NCI-H1092 treated with DMSO at 0.1 percent for 48 hours (cell line): ENCODE results near the gene LINGO3.

ENCODE experiments used
- DNase-seq: peaks from one replicate; lab custom pipeline; 2025; lab: John Stamatoyannopoulos, UW

Gene LINGO3

DNA sequence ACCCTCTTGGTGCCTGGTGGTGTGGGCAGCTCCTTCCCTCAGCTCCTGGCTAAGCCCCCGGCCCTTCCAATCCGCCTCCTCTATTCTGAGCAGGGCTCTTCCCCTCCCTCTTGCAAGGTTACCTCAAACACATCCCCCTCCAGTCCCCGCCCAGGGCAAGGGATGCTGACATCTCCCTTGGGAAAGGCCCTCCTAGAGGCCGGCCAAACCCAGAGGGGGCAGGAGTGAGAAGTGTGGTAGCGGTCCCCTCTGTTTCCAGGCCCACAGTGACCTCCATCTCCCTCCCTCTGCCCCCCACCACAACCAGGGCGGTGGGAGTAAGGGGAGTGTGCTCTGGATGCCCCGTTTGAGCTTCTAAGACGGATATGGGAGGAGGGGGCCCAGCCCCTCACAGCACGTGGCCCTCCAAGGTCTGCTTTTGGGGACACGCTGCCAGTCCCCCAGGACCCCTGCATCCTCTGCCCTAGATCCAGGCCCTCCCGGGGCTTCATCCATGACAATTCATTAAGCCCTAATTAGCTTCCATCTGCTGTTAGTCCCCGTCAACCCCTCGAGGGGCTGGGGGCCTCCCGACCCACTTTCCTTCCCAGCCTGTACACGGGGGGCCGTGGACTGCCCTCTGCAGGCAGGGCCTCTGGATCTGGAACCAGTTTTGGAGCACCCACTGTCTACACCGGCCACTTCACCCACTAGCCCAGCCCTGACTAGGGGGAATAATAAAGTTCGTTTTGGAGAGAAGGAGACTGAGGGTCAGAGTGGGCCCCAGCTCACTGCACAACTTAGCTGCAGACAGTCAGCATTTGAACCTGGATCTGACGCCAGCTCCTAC, 2.3 kb downstream of the LINGO3 start:
- DNase-seq, result no peak

DNA sequence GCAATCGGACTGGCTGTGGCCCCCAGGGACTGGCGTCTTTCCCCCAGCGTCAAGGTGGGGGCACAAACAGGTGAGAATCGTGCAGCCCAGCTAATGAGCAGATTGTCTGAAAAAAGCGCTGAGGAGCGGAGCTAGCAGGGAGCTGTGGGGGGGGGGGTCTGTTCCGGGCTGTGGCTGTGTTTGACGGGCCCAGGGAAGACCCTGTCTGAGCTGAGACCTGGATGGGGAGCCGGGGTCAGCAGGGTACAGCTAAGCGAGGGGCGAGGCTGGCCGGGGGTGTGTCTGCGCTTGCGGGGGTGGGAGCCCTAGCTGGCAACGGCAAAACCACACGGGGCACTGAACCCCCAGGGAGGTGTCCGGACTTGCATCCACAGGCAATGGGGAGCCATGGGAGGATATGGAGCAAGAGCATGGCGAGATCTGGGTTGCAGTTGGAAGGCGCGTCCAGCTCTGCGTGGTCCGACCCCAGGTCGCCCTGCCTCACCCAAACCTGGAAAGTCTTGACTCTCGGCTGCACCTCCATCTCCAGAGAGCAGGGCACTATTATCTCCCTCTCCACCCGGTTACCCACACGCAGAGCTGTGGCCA, 4.6 kb downstream of the LINGO3 start:
- no peak for DNase-seq

DNA sequence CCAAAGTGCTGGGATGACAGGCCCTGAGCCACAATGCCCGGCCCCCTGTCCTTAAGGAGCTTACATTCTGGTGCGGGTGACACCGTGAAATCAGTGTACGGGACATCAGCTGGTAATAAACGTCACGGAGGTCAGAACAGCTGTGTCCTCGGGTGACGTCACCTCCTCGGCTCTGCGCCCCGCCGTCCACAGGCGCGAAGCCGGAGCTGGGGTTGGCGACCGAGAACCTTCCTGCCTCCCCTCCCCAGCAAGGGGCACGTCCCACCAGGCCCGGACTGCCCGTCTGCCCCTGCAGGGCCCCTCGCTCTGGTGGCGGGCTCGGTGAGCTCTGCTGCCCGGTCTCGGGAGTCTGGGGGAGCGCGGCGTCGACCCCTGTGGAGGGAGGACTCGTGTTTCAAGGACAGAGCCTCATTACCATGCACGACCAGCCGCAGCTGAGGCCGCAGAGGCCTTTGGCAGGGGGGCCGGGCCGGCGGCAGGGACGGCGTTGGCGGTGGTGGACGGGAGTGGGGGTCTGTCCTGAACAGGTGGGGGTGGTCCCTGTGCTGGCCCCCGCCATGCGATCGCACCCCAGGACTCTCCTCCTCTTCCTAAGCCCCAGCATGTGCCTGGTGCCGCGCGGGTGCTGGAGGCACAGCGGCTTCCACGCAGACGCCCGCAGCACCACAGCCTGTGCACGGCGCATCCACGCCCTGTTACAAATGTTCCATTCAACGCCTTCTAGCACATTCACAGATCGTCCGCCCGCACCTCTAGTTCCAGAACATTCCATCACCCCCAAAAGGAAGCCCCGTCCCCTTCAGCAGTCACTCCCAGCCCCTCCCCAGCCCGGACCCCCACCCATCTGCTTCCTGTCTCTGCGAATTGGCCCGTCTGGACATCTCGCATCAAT, 5.4 kb downstream of the LINGO3 start:
- DNase-seq, result no peak

GRCh38 chr19:2300533-2300932, 7.4 kb downstream of the LINGO3 start:
- DNase-seq, result no peak

DNA sequence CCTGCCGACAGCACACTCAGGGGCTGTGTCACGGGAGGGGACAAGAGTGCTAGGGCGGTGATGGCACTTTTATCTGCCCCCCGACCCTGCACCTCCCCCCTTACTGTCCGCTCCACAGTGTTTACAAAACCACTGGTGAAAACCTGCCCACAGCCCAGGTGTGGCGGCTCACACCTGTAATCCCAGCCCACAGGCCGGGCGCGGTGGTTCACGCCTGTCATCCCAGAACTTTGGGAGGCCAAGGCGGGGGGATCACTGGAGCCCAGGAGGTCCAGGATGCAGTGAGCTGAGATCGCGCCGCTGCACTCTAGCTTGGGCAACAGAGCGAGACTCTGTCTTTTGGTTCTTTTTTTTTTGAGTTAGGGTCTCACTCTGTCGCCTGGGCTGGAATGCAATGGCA, 11.8 kb downstream of the LINGO3 start:
- no peak for DNase-seq

- DNase-seq, result no peak
Observed at GRCh38 chr19:2294687-2295335, 13.1 kb downstream of the LINGO3 start.

DNA sequence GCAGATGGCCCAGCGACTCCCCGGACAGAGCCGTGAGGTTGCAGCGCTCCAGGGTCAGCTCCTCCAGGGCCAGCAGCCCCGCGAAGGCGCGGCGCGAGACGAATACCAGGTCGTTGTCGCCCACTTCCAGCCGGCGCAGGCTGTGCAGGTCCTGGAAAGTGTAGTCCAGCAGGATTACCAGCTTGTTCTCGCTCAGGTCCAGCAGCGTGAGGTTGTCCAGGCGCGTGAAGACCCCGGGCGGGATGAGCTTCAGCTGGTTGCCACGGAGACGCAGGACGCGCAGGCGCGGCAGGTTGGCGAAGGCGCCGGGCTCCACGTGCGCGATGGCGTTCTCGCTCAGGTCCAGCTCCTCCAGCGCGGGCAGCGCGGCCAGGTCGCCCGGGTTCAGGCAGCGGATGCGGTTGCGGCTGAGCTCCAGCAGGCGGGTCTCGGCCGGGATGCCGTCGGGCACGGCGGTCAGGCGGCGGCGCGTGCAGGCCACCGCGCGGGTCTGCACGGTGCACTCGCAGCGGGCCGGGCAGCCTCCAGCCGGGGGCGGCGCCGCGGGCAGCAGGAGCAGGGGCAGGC, 16.7 kb downstream of the LINGO3 start:
- DNase-seq, result no peak

GRCh38 chr19:2290441-2291184, 17.3 kb downstream of the LINGO3 start:
- DNase-seq, result no peak

GRCh38 chr19:2289714-2290435, 18.1 kb downstream of the LINGO3 start:
- DNase-seq, result no peak

- DNase-seq, result no peak
Observed at GRCh38 chr19:2288818-2289713, 18.9 kb downstream of the LINGO3 start.

DNA sequence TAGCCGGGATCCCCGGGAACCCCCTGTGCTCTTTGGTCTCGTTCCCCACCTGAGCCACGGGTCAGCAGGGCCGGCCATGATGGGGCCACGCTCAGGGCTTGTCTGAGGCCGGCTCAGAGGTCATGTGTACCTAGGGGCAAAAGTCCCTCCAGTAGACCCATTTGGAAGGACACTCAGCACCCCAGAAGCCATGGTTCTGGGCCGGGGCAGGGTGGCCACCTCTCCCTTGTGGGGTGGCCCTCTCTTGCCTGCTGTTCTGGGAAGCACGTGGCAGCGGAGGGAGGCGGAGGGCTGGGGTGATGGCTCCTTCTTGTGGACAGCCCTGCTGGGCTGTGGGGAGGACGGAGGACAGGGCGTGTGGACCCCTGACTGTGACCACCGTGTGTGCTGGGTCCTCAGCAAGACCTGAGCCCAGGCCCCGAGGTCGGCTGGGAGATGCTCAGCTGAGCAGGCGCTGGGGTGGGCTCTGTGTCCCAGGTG, 19.6 kb downstream of the LINGO3 start:
- DNase-seq, result no peak

- DNase-seq, result no peak
Observed at GRCh38 chr19:2287585-2288337, 20.2 kb downstream of the LINGO3 start.

- no peak for DNase-seq
Observed at GRCh38 chr19:2286402-2287140, 21.4 kb downstream of the LINGO3 start.

- no peak for DNase-seq
Observed at GRCh38 chr19:2283835-2284507, 24.0 kb downstream of the LINGO3 start.

GRCh38 chr19:2282862-2283237, 25.1 kb downstream of the LINGO3 start:
- no peak for DNase-seq

- DNase-seq, result no peak
Observed at GRCh38 chr19:2282062-2282861, 25.7 kb downstream of the LINGO3 start, which contains the start of gene PEAK3. Gene PEAK3, minus strand, starts transcription at chr19:2282175. Its CDS starts 1,244 bp downstream, at chr19:2280931.
